AG10803 (cell line): ENCODE data around the gene VPS37C.

ENCODE experiments used
- DNase-seq: peaks from one replicate; pipeline ENCODE4 v3.0.0; 2010; ENCODE audit warnings: low read depth
- H3K4me3 ChIP-seq: 2 replicates; pipeline ENCODE4 v1.5.1; 2011; ENCODE audit warnings: mild to moderate bottlenecking, low read length, control low read depth
- TF ChIP-seq, protein P1 (sequence below): conservative IDR thresholded peaks from 2 replicates; pipeline ENCODE4 v1.5.1; 2011; ENCODE audit warnings: mild to moderate bottlenecking, low read length, control low read depth, inconsistent platforms

VPS37C gene

DNA sequence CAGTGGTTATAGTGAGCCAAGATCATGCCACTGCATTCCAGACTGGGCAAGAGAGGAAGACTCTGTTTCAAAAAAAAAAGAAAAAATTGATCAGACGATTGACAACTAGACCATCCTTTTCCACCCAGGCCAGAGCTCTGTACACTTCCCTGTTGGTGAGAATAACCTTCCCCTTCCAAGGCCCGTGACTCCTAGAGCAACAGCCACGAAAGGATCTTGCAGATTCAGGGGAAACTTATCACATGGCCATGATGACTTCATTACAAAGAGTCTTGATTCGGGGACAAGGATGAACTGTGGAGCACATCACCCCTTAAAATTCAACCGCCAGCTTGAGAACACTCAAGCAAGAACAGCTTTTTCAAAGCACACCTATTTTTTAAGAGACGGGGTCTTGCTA lies 48.7 kb downstream of the VPS37C start:
- TF ChIP-seq, protein P1, sequence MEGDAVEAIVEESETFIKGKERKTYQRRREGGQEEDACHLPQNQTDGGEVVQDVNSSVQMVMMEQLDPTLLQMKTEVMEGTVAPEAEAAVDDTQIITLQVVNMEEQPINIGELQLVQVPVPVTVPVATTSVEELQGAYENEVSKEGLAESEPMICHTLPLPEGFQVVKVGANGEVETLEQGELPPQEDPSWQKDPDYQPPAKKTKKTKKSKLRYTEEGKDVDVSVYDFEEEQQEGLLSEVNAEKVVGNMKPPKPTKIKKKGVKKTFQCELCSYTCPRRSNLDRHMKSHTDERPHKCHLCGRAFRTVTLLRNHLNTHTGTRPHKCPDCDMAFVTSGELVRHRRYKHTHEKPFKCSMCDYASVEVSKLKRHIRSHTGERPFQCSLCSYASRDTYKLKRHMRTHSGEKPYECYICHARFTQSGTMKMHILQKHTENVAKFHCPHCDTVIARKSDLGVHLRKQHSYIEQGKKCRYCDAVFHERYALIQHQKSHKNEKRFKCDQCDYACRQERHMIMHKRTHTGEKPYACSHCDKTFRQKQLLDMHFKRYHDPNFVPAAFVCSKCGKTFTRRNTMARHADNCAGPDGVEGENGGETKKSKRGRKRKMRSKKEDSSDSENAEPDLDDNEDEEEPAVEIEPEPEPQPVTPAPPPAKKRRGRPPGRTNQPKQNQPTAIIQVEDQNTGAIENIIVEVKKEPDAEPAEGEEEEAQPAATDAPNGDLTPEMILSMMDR = no peak
- no peak overlapping the region for H3K4me3 ChIP-seq
- DNase-seq = no peak

DNA sequence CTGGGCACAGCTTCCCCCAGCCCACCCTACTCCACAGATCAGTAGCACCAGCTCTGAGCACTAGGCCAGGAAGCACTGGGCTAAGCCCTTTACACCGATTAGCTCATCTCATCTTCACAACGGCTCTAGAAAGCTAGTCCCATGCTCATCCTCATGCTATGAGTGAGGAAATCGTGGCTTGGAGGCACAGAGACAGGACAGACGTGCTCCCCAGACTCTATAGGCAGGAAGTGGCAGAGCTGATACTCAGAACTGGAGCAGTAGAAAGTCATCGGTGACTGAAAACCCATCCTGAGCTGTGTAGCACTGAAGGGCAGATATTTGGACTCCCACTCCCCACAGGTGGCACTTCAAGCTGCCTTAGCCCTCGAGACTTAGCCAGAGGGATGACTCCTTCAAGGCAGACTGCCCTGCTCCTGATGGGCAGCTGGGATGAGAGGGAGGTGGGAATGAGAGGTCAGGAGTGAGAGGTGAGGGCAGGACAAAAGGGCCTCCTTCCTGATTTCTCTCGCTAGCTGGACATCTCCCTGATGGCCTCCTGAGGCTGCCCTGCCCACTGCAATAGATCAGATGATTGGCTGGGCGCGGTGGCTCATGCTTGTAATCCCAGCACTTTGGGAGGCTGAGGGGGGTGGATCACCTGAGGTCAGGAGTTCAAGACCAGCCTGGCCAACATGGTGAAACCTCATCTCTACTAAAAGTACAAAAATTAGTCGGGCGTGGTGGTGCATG lies 49.3 kb downstream of the VPS37C start:
- no peak overlapping the region for H3K4me3 ChIP-seq
- no peak for DNase-seq
- TF ChIP-seq, protein P1 = no peak

DNA sequence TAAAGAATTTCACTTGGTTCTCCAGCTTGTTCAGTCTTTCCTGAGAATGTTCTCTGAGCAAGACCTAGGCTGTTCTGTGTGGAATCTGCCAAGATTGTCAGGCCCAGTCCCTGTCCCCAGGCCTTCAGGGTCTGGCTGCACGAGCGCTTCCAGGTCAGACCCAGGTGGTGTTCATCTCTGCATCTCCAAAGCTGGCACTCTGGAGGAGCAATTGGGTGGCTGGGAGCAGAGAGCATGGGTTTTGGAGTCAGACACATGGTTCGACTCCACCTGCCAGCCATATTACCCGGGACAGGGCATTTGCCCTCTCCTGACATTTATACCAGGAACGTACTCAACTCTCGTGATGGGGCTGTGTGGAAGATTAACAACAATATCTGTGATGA lies 50.2 kb downstream of the VPS37C start:
- no peak overlapping the region for H3K4me3 ChIP-seq
- no peak for DNase-seq
- TF ChIP-seq, protein P1 = no peak

DNA sequence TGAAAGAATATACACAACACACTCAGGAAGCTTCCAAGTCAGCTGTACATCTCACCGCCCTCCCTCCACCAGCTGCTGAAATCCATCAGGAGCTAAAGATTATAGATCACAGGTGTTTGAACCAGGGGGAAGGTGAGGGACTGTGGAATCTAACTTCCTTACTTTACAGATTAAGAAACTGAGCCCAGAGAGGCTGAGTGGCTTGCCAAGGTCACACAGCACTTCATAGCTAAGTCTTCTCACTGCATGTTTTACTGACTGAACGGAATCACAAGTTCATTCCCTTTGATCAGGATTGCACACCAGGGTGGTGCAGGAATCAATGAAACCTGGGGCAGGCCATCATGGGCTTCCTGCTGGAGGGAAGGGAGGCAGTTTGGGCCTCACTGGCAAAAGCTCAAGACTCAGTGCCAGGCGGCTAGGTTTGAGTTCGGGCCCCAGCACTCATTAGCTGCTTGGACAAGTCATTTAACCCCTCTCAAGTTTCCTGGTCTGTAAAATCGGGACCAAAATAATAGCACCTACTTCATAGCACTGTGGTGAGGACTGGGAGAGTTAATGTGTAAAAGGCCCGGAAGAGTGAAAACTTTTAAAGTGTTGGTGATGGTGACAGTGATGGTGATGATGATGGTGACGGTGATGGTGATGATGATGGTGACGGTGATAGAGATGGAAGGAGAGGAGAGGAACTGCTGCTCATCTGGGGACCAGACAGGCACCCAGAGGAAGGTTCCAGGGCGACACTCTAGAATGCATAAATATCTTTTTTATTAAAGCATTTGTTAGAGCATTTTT lies 50.8 kb downstream of the VPS37C start:
- TF ChIP-seq, protein P1 = no peak
- no peak for DNase-seq
- no peak overlapping the region for H3K4me3 ChIP-seq

DNA sequence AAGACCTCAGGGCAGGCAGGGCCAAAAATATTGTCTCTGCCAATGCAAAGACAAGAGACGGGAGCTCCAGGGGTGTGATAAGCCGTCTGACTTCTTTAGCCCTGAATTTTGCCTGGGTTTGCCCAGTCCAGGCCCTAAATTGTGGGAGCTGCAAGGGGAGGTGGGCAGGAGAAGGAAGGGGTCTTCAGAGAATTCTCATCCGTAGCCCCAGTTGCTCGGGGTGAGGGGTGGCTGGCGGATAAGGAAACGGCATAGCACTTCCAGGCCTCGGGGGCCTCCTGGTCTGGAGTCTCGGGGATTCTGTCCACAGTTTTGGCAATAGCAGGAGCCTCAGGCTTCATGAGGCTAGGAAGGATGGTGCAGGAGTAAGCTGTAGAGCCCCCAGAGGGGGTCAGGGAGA lies 51.6 kb downstream of the VPS37C start:
- TF ChIP-seq, protein P1 = no peak
- no peak for DNase-seq
- H3K4me3 ChIP-seq = no peak overlapping the region

DNA sequence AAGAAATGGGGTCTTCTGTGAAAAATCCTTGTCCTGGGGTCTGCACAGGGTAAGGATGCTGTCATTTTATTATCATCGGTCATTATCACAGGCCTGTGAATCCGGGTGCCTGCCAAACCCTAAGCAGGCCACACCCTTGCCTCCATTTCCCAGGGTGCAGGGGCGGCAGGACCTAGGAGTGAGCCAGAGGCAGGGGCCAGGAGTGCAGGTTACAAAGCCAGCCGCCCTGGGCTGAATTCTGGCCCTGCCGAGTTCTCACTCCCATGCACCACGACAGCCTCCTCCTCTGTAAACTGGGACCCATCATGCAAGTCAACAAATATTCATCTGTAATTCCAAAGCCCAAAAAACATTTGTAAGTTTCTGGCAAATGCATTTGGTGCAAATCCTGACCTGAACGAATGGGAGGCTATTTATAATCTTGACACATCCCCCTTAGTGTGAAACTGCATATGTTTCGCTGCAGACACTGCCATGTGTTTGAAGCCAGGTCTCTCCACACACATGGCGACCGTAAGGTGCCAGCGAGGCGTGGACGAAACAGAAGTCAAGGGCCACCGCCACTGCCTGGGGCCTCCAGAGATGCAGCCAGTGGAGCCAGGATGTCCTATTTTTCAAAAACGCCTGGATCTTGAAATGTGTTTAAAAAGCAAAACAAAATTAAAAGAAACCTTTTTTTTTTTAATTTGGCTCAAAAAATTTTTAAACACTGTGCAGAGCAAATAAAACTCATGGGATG lies 52.2 kb downstream of the VPS37C start:
- no peak overlapping the region for H3K4me3 ChIP-seq
- DNase-seq = no peak
- TF ChIP-seq, protein P1 = no peak

DNA sequence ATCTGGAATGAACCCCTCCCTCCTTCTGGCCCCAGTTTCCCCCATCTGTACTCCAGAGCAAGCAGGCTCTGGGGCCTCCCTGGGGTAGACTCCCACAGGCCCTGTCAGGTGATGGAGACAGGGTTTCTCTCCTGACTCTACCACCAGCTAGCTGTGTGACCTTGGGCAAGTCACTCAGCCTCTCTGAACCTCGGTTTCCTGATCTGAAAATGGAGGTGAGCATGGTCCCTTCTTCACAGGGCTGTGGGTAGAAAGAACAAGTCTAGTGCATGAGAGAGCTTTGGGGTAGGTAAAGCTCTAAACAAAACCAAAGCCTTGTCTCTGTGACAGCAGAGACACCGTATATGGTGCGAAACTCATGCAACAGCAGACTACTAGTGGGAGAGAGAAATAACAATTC lies 53.3 kb downstream of the VPS37C start:
- TF ChIP-seq, protein P1 = no peak
- DNase-seq = no peak
- H3K4me3 ChIP-seq = no peak overlapping the region
